ENCODE measurements around the gene PTPRG. TPM values are rescaled to one million over a fixed set of nuclear protein-coding genes. Genes with fewer than 3 reads are reported as not detected.

PTPRG gene
- total RNA-seq, 1 experiment from 2014 or later = 69.3 TPM

- Histone ChIP-seq H4K8ac (replicated peaks; ENCODE audit: insufficient read length, low read depth, low read length) (no peak overlapping the region), H4K91ac (ENCODE audit: insufficient read length, low read depth, low read length) (no peak overlapping the region), H4K20me1 (ENCODE audit: control insufficient read depth, insufficient read depth, insufficient read length) (no peaks in the 10 kb centered on the region), H2BK15ac (ENCODE audit: low read depth, low read length) (no peak overlapping the region), H2BK12ac (ENCODE audit: insufficient read length, low read depth, low read length) (no peak overlapping the region), H2BK120ac (ENCODE audit: low read depth, low read length, poor library complexity, severe bottlenecking) (no peak overlapping the region), H3K56ac (ENCODE audit: insufficient read length, low read depth, low read length) (no peak overlapping the region), H2BK5ac (ENCODE audit: insufficient read length, low read length) (no peak overlapping the region), H2AK5ac (ENCODE audit: insufficient read length, low read length) (no peak overlapping the region), H3K4me1 (ENCODE audit: insufficient read depth, low read length) (no peaks in the 10 kb centered on the region), H3K18ac (ENCODE audit: insufficient read length, low read depth, low read length) (no peak overlapping the region), H2AFZ (ENCODE audit: low read length) (no peak overlapping the region), H3K9me3 (ENCODE audit: control insufficient read depth, low read depth, low read length) (no peaks in the 10 kb centered on the region), H3K23ac (ENCODE audit: insufficient read length, low read depth, low read length) (no peak overlapping the region), H3K9ac (ENCODE audit: extremely low read depth, insufficient read length, low read length) (no peak overlapping the region), H3K14ac (ENCODE audit: insufficient read depth, low read length) (no peak overlapping the region), H3K79me2 (ENCODE audit: insufficient read depth, low read length) (no peaks in the 10 kb centered on the region), H4K5ac (ENCODE audit: insufficient read length, low read depth, low read length) (no peak overlapping the region), H3T11ph (ENCODE audit: low read length) (no peak overlapping the region), H3K4ac (ENCODE audit: low read depth, low read length) (no peak overlapping the region), H3K27ac (ENCODE audit: insufficient read length, low read depth, low read length) (no peak overlapping the region), H3K79me1 (ENCODE audit: insufficient read depth, low read depth, low read length, poor library complexity, severe bottlenecking) (no peaks in the 10 kb centered on the region), H3K27me3 (ENCODE audit: insufficient read depth, low read length) (no peaks in the 10 kb centered on the region), H2BK20ac (ENCODE audit: low read depth, low read length, poor library complexity, severe bottlenecking) (no peak overlapping the region), H3K23me2 (ENCODE audit: insufficient read length, low read depth, low read length, poor library complexity, severe bottlenecking) (no peaks in the 10 kb centered on the region), H3K4me2 (ENCODE audit: insufficient read depth, insufficient read length, low read length) (no peak overlapping the region)
- peaks cover 0 to 9% (median 7%) of the 10 kb centered on the region in 3 experiments; a peak in 4 of 7 replicates for H3K36me3 Mint-ChIP-seq (ENCODE audit: insufficient read depth in 1 of 3, low read depth in 3 of 3)
- no peaks in the 10 kb centered on the region; a peak in 1 of 5 replicates for H3K9me3 Mint-ChIP-seq
- H3K4me3 Mint-ChIP-seq = no peak overlapping the region
- no CpG with 5 or more reads among the region's 3 CpGs for WGBS (ENCODE audit: extremely low coverage, insufficient read length, low lambda C conversion rate)
- DNase-seq = no peak
- peaks cover 4 to 9% of the 10 kb centered on the region in 2 experiments; a peak in 3 of 4 replicates for H3K4me1 Mint-ChIP-seq
- no peaks in the 10 kb centered on the region; the same call in 1 of the 2 replicates for H3K27me3 Mint-ChIP-seq (ENCODE audit: low read depth)
- H3K27ac Mint-ChIP-seq = no peak overlapping the region
- TF ChIP-seq CTCF (conservative IDR thresholded peaks at IDR 0.05) = no peak
Measured at GRCh38 chr3:62127116-62127515, 565.7 kb downstream of the PTPRG start.
